H9 (cell line): ENCODE results near the gene CA5A. TPM values are rescaled to one million over a fixed set of nuclear protein-coding genes. Genes with fewer than 3 reads are reported as not detected.
A peak's percentile ranks its signal among the peaks of the same experiment; 100 is the strongest.

Source experiments
- DNase-seq: peaks from one replicate; pipeline ENCODE4 v3.0.0-alpha.2; 2017
- H2AFZ ChIP-seq: one replicate; pipeline ENCODE4 v1.6.1; 2013; ENCODE audit warnings: mild to moderate bottlenecking, low read length, control low read depth, moderate library complexity
- H2AK5ac ChIP-seq: 2 replicates; pipeline ENCODE4 v1.6.1; 2013; ENCODE audit warnings: low read length, control low read depth, mixed read lengths; ENCODE audit not compliant: insufficient read length
- H2BK120ac ChIP-seq: one replicate; pipeline ENCODE4 v1.6.1; 2013; ENCODE audit warnings: low read depth, mild to moderate bottlenecking, low read length, control low read depth, inconsistent platforms; ENCODE audit not compliant: poor library complexity, severe bottlenecking
- H2BK12ac ChIP-seq: 2 replicates; pipeline ENCODE4 v1.6.1; 2013; ENCODE audit warnings: low read length, control low read depth, mixed read lengths, low read depth; ENCODE audit not compliant: insufficient read length
- H2BK15ac ChIP-seq: 2 replicates; pipeline ENCODE4 v1.6.1; 2013; ENCODE audit warnings: low read depth, low read length, control low read depth
- H2BK20ac ChIP-seq: one replicate; pipeline ENCODE4 v1.6.1; 2013; ENCODE audit warnings: low read depth, mild to moderate bottlenecking, low read length, control low read depth, inconsistent platforms; ENCODE audit not compliant: poor library complexity, severe bottlenecking
- H2BK5ac ChIP-seq: 2 replicates; pipeline ENCODE4 v1.6.1; 2013; ENCODE audit warnings: low read length, control low read depth, mixed read lengths; ENCODE audit not compliant: insufficient read length
- H3K14ac ChIP-seq: 2 replicates; pipeline ENCODE4 v1.6.1; 2013; ENCODE audit warnings: low read length, control low read depth; ENCODE audit not compliant: insufficient read depth
- H3K18ac ChIP-seq: 2 replicates; pipeline ENCODE4 v1.6.1; 2013; ENCODE audit warnings: low read depth, mild to moderate bottlenecking, mixed read lengths, low read length, control low read depth; ENCODE audit not compliant: insufficient read length
- H3K23ac ChIP-seq: 2 replicates; pipeline ENCODE4 v1.6.1; 2013; ENCODE audit warnings: low read length, control low read depth, mixed read lengths, low read depth; ENCODE audit not compliant: insufficient read length
- H3K23me2 ChIP-seq: 2 replicates; pipeline ENCODE4 v1.6.1; 2013; ENCODE audit warnings: low read depth, mild to moderate bottlenecking, mixed read lengths, low read length, control low read depth; ENCODE audit not compliant: insufficient read length, poor library complexity, severe bottlenecking
- H3K27ac ChIP-seq: 2 replicates; pipeline ENCODE4 v1.5.1; 2013; ENCODE audit warnings: low read length, control low read depth, mixed read lengths, low read depth; ENCODE audit not compliant: insufficient read length
- H3K27me3 ChIP-seq: 2 replicates; pipeline ENCODE4 v1.6.1; 2013; ENCODE audit warnings: low read length, control low read depth, inconsistent platforms; ENCODE audit not compliant: insufficient read depth
- H3K4ac ChIP-seq: 2 replicates; pipeline ENCODE4 v1.6.1; 2013; ENCODE audit warnings: low read depth, mild to moderate bottlenecking, control low read depth, inconsistent platforms, low read length, moderate library complexity
- H3K4me1 ChIP-seq: 2 replicates; pipeline ENCODE4 v1.6.1; 2013; ENCODE audit warnings: low read length, control low read depth, inconsistent platforms; ENCODE audit not compliant: insufficient read depth
- H3K4me2 ChIP-seq: 2 replicates; pipeline ENCODE4 v1.6.1; 2013; ENCODE audit warnings: low read length, control low read depth, mixed read lengths; ENCODE audit not compliant: insufficient read length, insufficient read depth
- H3K56ac ChIP-seq: 2 replicates; pipeline ENCODE4 v1.6.1; 2013; ENCODE audit warnings: low read depth, mild to moderate bottlenecking, mixed read lengths, low read length, control low read depth; ENCODE audit not compliant: insufficient read length
- H3K79me1 ChIP-seq: 2 replicates; pipeline ENCODE4 v1.6.1; 2013; ENCODE audit warnings: low read depth, mild to moderate bottlenecking, moderate library complexity, low read length, control low read depth, inconsistent platforms; ENCODE audit not compliant: insufficient read depth, poor library complexity, severe bottlenecking
- H3K79me2 ChIP-seq: 2 replicates; pipeline ENCODE4 v1.6.1; 2013; ENCODE audit warnings: low read length, control low read depth, inconsistent platforms; ENCODE audit not compliant: insufficient read depth
- H3K9ac ChIP-seq: 2 replicates; pipeline ENCODE4 v1.6.1; 2013; ENCODE audit warnings: low read length, control low read depth, mixed read lengths; ENCODE audit not compliant: insufficient read length; ENCODE audit errors: extremely low read depth
- H3K9me3 ChIP-seq: one replicate; pipeline ENCODE4 v1.6.1; 2013; ENCODE audit warnings: low read depth, low read length, inconsistent platforms; ENCODE audit not compliant: control insufficient read depth
- H3T11ph ChIP-seq: one replicate; pipeline ENCODE4 v1.6.1; 2013; ENCODE audit warnings: mild to moderate bottlenecking, low read length, control low read depth, inconsistent platforms
- H4K20me1 ChIP-seq: one replicate; pipeline ENCODE4 v1.6.1; 2013; ENCODE audit not compliant: control insufficient read depth, insufficient read length, insufficient read depth
- H4K5ac ChIP-seq: 2 replicates; pipeline ENCODE4 v1.6.1; 2013; ENCODE audit warnings: low read depth, mild to moderate bottlenecking, mixed read lengths, low read length, control low read depth; ENCODE audit not compliant: insufficient read length
- H4K8ac ChIP-seq: replicated peaks from 2 replicates; pipeline ENCODE4 v1.6.1; 2013; ENCODE audit warnings: low read length, control low read depth, mixed read lengths, low read depth; ENCODE audit not compliant: insufficient read length
- H4K91ac ChIP-seq: 2 replicates; pipeline ENCODE4 v1.6.1; 2013; ENCODE audit warnings: low read depth, mild to moderate bottlenecking, moderate library complexity, mixed read lengths, low read length, control low read depth; ENCODE audit not compliant: insufficient read length
- H3K27ac Mint-ChIP-seq, 3 experiments: 2 replicates in 2 of 3; 3 replicates in 1 of 3; pipeline ENCODE4 v1.8.0; 2020 to 2021; ENCODE audit warnings: mixed read lengths in 3 of 3, mild to moderate bottlenecking in 1 of 3, moderate library complexity in 1 of 3
- H3K27me3 Mint-ChIP-seq: 2 replicates; pipeline ENCODE4 v1.8.0; 2021; ENCODE audit warnings: low read depth, mild to moderate bottlenecking, moderate library complexity, mixed read lengths
- H3K36me3 Mint-ChIP-seq, 3 experiments: 2 replicates in 2 of 3; 3 replicates in 1 of 3; pipeline ENCODE4 v1.8.0; 2020 to 2021; ENCODE audit warnings: low read depth in 3 of 3, mixed read lengths in 3 of 3; ENCODE audit not compliant: insufficient read depth in 1 of 3
- H3K4me1 Mint-ChIP-seq, 2 experiments: 2 replicates each; pipeline ENCODE4 v1.8.0; 2020; ENCODE audit warnings: mixed read lengths in 2 of 2
- H3K4me3 Mint-ChIP-seq, 2 experiments: 2 replicates in 1 of 2; 3 replicates in 1 of 2; pipeline ENCODE4 v1.8.0; 2020 to 2021; ENCODE audit warnings: mild to moderate bottlenecking in 2 of 2, mixed read lengths in 2 of 2, moderate library complexity in 1 of 2
- H3K9me3 Mint-ChIP-seq, 2 experiments: 2 replicates in 1 of 2; 3 replicates in 1 of 2; pipeline ENCODE4 v1.8.0; 2020; ENCODE audit warnings: mild to moderate bottlenecking in 2 of 2, mixed read lengths in 2 of 2, moderate library complexity in 1 of 2
- WGBS: extraction: QIAGEN DNeasy Blood & Tissue Kit; methylation state at CpG from one replicate; pipeline ENCODE4 v1.1.7; 2013; ENCODE audit warnings: missing lambda C conversion rate, low lambda C conversion rate, mixed read lengths; ENCODE audit not compliant: insufficient read length; ENCODE audit errors: extremely low coverage; 5-methylcytosine and 5-hydroxymethylcytosine counted together
- total RNA-seq: library from RNA; stranded (reverse); gene quantifications from 2 replicates; pipeline ENCODE4 v1.2.1, GENCODE V29; 2021
- TF ChIP-seq, protein P1 (sequence below): fragments of 200-600 bp; sonication (generic); conservative IDR thresholded peaks from 3 replicates; pipeline ENCODE4 v1.8.0; 2021; ENCODE audit warnings: antibody characterized with exemption, mild to moderate bottlenecking

CA5A gene
- total RNA-seq, 1 experiment from 2014 or later = not detected

DNA sequence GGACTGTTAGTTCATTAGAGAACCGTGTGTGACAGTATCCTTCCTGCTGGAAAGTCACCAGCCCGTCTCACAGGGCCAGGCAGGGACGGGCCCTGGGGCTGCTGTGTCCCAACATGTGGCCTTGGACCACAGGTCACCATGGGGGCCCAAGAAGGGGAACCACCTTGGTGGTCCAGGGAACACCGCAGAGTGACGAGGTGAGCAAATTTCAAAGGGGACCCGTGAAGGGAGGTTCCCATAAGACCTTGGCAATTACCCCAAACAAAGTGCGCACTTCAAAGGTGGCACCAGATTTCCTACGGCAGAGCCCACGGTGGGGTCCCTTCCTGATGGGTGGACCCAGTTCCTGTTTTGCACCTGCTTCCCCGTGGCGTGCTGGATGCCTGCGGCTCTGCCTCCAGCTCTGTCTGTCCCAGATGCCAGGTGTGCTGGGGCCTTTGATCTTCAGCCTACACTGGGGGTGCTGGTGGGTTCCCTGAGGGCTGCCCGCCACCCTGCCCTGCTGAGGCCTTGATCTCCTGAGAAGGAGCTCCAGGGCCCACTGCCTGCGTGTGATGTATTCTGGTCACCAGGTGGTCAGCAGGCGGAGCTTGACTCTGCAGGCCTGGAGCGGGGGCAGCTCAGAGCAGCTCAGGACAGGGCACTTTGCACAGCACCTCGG is 94.0 kb downstream of the CA5A start:
- no peaks in the 10 kb centered on the region for H3K27me3 ChIP-seq
- peaks cover 7 to 65% (median 34%) of the 10 kb centered on the region in 3 experiments; a peak in 6 of 7 replicates for H3K36me3 Mint-ChIP-seq
- H3K9me3 ChIP-seq = no peaks in the 10 kb centered on the region
- peak overlapping the region; percentile 25 to 79 (median 47); a peak in 2 of 7 replicates for H3K27ac Mint-ChIP-seq
- no peak for DNase-seq
- H3K9ac ChIP-seq = no peak overlapping the region
- no peaks in the 10 kb centered on the region for H3K4me1 ChIP-seq
- H3K4me3 Mint-ChIP-seq = no peak overlapping the region
- H4K8ac ChIP-seq = no peak overlapping the region
- H3K4me2 ChIP-seq = no peak overlapping the region
- H2BK12ac ChIP-seq = no peak overlapping the region
- H3T11ph ChIP-seq = no peak overlapping the region
- no peak overlapping the region for H3K23ac ChIP-seq
- no peak overlapping the region for H3K14ac ChIP-seq
- no peak overlapping the region for H2BK120ac ChIP-seq
- H3K27ac ChIP-seq = no peak overlapping the region
- no peak overlapping the region for H4K91ac ChIP-seq
- H2BK20ac ChIP-seq = no peak overlapping the region
- H2BK5ac ChIP-seq = no peak overlapping the region
- no peak overlapping the region for H2BK15ac ChIP-seq
- H2AFZ ChIP-seq = no peak overlapping the region
- no peaks in the 10 kb centered on the region for H3K27me3 Mint-ChIP-seq
- peaks cover 4% of the 10 kb centered on the region for H3K79me1 ChIP-seq
- no peak overlapping the region for H3K56ac ChIP-seq
- no peaks in the 10 kb centered on the region for H3K23me2 ChIP-seq
- no peak overlapping the region for H4K5ac ChIP-seq
- H3K4ac ChIP-seq = no peak overlapping the region
- H2AK5ac ChIP-seq = no peak overlapping the region
- H3K18ac ChIP-seq = no peak overlapping the region
- no peaks in the 10 kb centered on the region for H3K9me3 Mint-ChIP-seq
- TF ChIP-seq, protein P1, sequence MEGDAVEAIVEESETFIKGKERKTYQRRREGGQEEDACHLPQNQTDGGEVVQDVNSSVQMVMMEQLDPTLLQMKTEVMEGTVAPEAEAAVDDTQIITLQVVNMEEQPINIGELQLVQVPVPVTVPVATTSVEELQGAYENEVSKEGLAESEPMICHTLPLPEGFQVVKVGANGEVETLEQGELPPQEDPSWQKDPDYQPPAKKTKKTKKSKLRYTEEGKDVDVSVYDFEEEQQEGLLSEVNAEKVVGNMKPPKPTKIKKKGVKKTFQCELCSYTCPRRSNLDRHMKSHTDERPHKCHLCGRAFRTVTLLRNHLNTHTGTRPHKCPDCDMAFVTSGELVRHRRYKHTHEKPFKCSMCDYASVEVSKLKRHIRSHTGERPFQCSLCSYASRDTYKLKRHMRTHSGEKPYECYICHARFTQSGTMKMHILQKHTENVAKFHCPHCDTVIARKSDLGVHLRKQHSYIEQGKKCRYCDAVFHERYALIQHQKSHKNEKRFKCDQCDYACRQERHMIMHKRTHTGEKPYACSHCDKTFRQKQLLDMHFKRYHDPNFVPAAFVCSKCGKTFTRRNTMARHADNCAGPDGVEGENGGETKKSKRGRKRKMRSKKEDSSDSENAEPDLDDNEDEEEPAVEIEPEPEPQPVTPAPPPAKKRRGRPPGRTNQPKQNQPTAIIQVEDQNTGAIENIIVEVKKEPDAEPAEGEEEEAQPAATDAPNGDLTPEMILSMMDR = no peak
- H4K20me1 ChIP-seq = no peaks in the 10 kb centered on the region
- peaks cover 10 to 16% of the 10 kb centered on the region in 2 experiments for H3K4me1 Mint-ChIP-seq
- no peaks in the 10 kb centered on the region; the same call in 1 of the 2 replicates for H3K79me2 ChIP-seq
- WGBS = no CpG with 5 or more reads among the region's 17 CpGs
